HEK293 (cell line): ENCODE results near the gene DSN1.
A peak's percentile ranks its signal among the peaks of the same experiment; 100 is the strongest.

Experiments used
- CTCF ChIA-PET: fragments of 350-600 bp; formaldehyde crosslinking; extraction: SDS; loops from one replicate; lab custom pipeline; 2021; ENCODE audit warnings: antibody characterized with exemption; lab: Yijun Ruan, JAX
- POLR2A ChIA-PET: fragments of 300-600 bp; formaldehyde crosslinking; extraction: SDS; loops from one replicate; lab custom pipeline; 2020; ENCODE audit warnings: antibody characterized with exemption, inconsistent platforms; lab: Yijun Ruan, JAX
- H3K27ac ChIP-seq: fragments of 200-500 bp; sonication (Bioruptor generic); 2 replicates; pipeline ENCODE4 v1.5.1; 2014; ENCODE audit warnings: low read depth, low read length, control low read depth, inconsistent platforms; ENCODE audit errors: extremely low read depth
- H3K36me3 ChIP-seq, 2 experiments: fragments of 200-500 bp in 1 of 2; sonication (Bioruptor generic) in 1 of 2; 1 replicate in 1 of 2; 2 replicates in 1 of 2; pipeline ENCODE4 v1.5.1; 2014 to 2017; ENCODE audit warnings: inconsistent platforms in 2 of 2, low read length in 2 of 2; ENCODE audit not compliant: control insufficient read depth in 2 of 2, insufficient read depth in 1 of 2
- H3K4me1 ChIP-seq: fragments of 200-500 bp; sonication (Bioruptor generic); 2 replicates; pipeline ENCODE4 v1.5.1; 2014; ENCODE audit warnings: mild to moderate bottlenecking, low read length, inconsistent platforms; ENCODE audit not compliant: control insufficient read depth, insufficient read depth
- H3K4me3 ChIP-seq: 2 replicates; pipeline ENCODE4 v1.5.1; 2011; ENCODE audit warnings: low read depth, mild to moderate bottlenecking, control low read depth, low read length, moderate library complexity
- H3K9me3 ChIP-seq: fragments of 200-500 bp; sonication (Bioruptor generic); 2 replicates; pipeline ENCODE4 v1.5.1; 2014; ENCODE audit warnings: low read depth, low read length, inconsistent platforms; ENCODE audit not compliant: control insufficient read depth, insufficient read depth
- GLI4 ChIP-seq: fragments of 450-650 bp; formaldehyde crosslinking; IDR thresholded peaks from 2 replicates; pipeline ENCODE4 v1.5.1; 2016; ENCODE audit warnings: missing biosample characterization, missing genetic modification characterization
- HOXD13 ChIP-seq: sonication (generic); formaldehyde crosslinking; IDR thresholded peaks from 2 replicates; pipeline ENCODE4 v1.8.0; 2022; ENCODE audit warnings: missing genetic modification reagents, borderline replicate concordance
- KLF1 ChIP-seq: fragments of 450-650 bp; formaldehyde crosslinking; IDR thresholded peaks from 2 replicates; pipeline ENCODE4 v1.5.1; 2016; ENCODE audit warnings: missing biosample characterization, missing genetic modification characterization
- OSR2 ChIP-seq: fragments of 450-650 bp; formaldehyde crosslinking; IDR thresholded peaks from 2 replicates; pipeline ENCODE4 v1.5.1; 2016; ENCODE audit warnings: missing biosample characterization, missing genetic modification characterization
- SETDB1 ChIP-seq: IDR thresholded peaks from one replicate; pipeline ENCODE4 v1.6.1; 2017; ENCODE audit warnings: mild to moderate bottlenecking, low read length, moderate library complexity, mixed read lengths; ENCODE audit not compliant: insufficient read length
- ZEB2 ChIP-seq: fragments of 450-650 bp; formaldehyde crosslinking; IDR thresholded peaks from 2 replicates; pipeline ENCODE4 v1.5.1; 2016; ENCODE audit warnings: missing biosample characterization, missing genetic modification characterization
- ZNF223 ChIP-seq: fragments of 450-650 bp; formaldehyde crosslinking; IDR thresholded peaks from 2 replicates; pipeline ENCODE4 v1.5.1; 2016; ENCODE audit warnings: missing biosample characterization, missing genetic modification characterization
- ZNF324 ChIP-seq: fragments of 450-650 bp; formaldehyde crosslinking; IDR thresholded peaks from 2 replicates; pipeline ENCODE4 v1.5.1; 2016; ENCODE audit warnings: missing biosample characterization, missing genetic modification characterization
- ZNF423 ChIP-seq: fragments of 450-650 bp; formaldehyde crosslinking; IDR thresholded peaks from 2 replicates; pipeline ENCODE4 v1.5.1; 2016; ENCODE audit warnings: missing biosample characterization, missing genetic modification characterization
- ZNF529 ChIP-seq: fragments of 450-650 bp; formaldehyde crosslinking; IDR thresholded peaks from 2 replicates; pipeline ENCODE4 v1.5.1; 2017; ENCODE audit warnings: missing genetic modification characterization, missing biosample characterization; ENCODE audit not compliant: insufficient replicate concordance
- ZNF561 ChIP-seq: fragments of 450-650 bp; IDR thresholded peaks from 2 replicates; pipeline ENCODE4 v1.5.1; 2018; ENCODE audit warnings: missing biosample characterization, missing genetic modification characterization, borderline replicate concordance
- ZNF571 ChIP-seq: fragments of 450-650 bp; formaldehyde crosslinking; IDR thresholded peaks from 2 replicates; pipeline ENCODE4 v1.5.0; 2017; ENCODE audit warnings: missing biosample characterization, missing genetic modification characterization
- ZNF626 ChIP-seq: fragments of 450-650 bp; sonication (Bioruptor Pico); formaldehyde crosslinking; IDR thresholded peaks from 2 replicates; pipeline ENCODE4 v1.5.1; 2018; ENCODE audit warnings: missing biosample characterization, missing genetic modification characterization, inconsistent platforms
- ZNF629 ChIP-seq: fragments of 450-650 bp; formaldehyde crosslinking; IDR thresholded peaks from 2 replicates; pipeline ENCODE4 v1.5.1; 2017; ENCODE audit warnings: missing biosample characterization, missing genetic modification characterization
- ZNF747 ChIP-seq: fragments of 450-650 bp; formaldehyde crosslinking; IDR thresholded peaks from 2 replicates; pipeline ENCODE4 v1.5.1; 2016; ENCODE audit warnings: missing biosample characterization, missing genetic modification characterization
- ZNF768 ChIP-seq: fragments of 450-650 bp; formaldehyde crosslinking; IDR thresholded peaks from 2 replicates; pipeline ENCODE4 v1.5.1; 2018; ENCODE audit warnings: missing biosample characterization, mild to moderate bottlenecking, missing genetic modification characterization
- TF ChIP-seq, protein P1 (sequence below): fragments of 450-650 bp; formaldehyde crosslinking; IDR thresholded peaks from 2 replicates; pipeline ENCODE4 v1.5.1; 2016; ENCODE audit warnings: missing biosample characterization, missing genetic modification characterization
- TF ChIP-seq, protein P2 (sequence below): IDR thresholded peaks from 2 replicates; pipeline ENCODE4 v1.6.1; 2011; ENCODE audit warnings: mild to moderate bottlenecking, low read depth, low read length, borderline replicate concordance
- TF ChIP-seq, protein P3 (sequence below): fragments of 450-650 bp; formaldehyde crosslinking; IDR thresholded peaks from 2 replicates; pipeline ENCODE4 v1.5.1; 2016; ENCODE audit warnings: missing biosample characterization, missing genetic modification characterization
- TF ChIP-seq, protein P4 (sequence below): fragments of 450-650 bp; formaldehyde crosslinking; IDR thresholded peaks from 2 replicates; pipeline ENCODE4 v1.5.1; 2016; ENCODE audit warnings: missing biosample characterization, missing genetic modification characterization, borderline replicate concordance
- TF ChIP-seq, protein P5 (sequence below): fragments of 450-650 bp; formaldehyde crosslinking; IDR thresholded peaks from 2 replicates; pipeline ENCODE4 v1.5.1; 2016; ENCODE audit warnings: missing biosample characterization, missing genetic modification characterization

The DSN1 gene

DNA sequence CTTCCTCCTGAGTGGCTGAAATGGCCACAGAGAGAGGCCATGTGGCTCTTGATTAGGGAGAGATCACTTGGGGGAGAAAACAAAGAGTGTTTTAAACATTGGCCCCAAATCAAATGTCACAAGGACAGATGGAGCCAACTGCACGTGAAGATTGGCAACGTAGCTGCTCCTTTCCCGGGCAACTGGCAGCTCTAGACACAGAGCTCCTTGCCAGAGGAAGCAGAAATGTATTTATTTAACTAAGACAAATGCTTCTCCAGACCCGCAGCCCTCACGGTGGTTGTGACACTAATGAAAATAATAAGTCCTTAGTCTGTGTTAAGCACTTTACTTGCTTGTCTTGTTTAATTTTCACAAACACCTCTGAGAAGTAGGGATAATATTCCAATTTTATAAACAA is 49.6 kb upstream of the DSN1 start:
- H3K27ac ChIP-seq = no peak overlapping the region
- no peak for TF ChIP-seq ZNF529 (tag by site-specific recombination)
- no peak for TF ChIP-seq ZNF626 (tag by site-specific recombination)
- no peak for TF ChIP-seq ZNF768
- TF ChIP-seq ZNF423 (tag by site-specific recombination) = no peak
- TF ChIP-seq, protein P1, sequence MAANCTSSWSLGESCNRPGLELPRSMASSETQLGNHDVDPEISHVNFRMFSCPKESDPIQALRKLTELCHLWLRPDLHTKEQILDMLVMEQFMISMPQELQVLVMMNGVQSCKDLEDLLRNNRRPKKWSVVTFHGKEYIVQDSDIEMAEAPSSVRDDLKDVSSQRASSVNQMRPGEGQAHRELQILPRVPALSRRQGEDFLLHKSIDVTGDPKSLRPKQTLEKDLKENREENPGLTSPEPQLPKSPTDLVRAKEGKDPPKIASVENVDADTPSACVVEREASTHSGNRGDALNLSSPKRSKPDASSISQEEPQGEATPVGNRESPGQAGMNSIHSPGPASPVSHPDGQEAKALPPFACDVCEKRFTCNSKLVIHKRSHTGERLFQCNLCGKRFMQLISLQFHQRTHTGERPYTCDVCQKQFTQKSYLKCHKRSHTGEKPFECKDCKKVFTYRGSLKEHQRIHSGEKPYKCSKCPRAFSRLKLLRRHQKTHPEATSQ (tag by site-specific recombination) = no peak
- no peak for TF ChIP-seq OSR2 (tag by site-specific recombination)
- TF ChIP-seq ZNF561 (tag by site-specific recombination) = no peak
- TF ChIP-seq KLF1 (tag by site-specific recombination) = no peak
- TF ChIP-seq, protein P2, sequence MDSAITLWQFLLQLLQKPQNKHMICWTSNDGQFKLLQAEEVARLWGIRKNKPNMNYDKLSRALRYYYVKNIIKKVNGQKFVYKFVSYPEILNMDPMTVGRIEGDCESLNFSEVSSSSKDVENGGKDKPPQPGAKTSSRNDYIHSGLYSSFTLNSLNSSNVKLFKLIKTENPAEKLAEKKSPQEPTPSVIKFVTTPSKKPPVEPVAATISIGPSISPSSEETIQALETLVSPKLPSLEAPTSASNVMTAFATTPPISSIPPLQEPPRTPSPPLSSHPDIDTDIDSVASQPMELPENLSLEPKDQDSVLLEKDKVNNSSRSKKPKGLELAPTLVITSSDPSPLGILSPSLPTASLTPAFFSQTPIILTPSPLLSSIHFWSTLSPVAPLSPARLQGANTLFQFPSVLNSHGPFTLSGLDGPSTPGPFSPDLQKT = no peak
- TF ChIP-seq ZNF223 (tag by site-specific recombination) = no peak
- no peak for TF ChIP-seq GLI4 (tag by site-specific recombination)
- no peak for TF ChIP-seq ZNF571 (tag by site-specific recombination)
- TF ChIP-seq ZNF747 (tag by site-specific recombination) = no peak
- TF ChIP-seq, all 188 proteins: peak for 0
- Histone ChIP-seq H3K36me3 (peaks cover 8 to 26% of the 10 kb centered on the region in 2 experiments; a peak in 2 of 3 replicates), H3K9me3 (no peaks in the 10 kb centered on the region), H3K4me1 (peaks cover 7% of the 10 kb centered on the region), H3K4me3 (no peak overlapping the region)
- ChIA-PET POLR2A (no interaction called here), CTCF (no interaction called here)

DNA sequence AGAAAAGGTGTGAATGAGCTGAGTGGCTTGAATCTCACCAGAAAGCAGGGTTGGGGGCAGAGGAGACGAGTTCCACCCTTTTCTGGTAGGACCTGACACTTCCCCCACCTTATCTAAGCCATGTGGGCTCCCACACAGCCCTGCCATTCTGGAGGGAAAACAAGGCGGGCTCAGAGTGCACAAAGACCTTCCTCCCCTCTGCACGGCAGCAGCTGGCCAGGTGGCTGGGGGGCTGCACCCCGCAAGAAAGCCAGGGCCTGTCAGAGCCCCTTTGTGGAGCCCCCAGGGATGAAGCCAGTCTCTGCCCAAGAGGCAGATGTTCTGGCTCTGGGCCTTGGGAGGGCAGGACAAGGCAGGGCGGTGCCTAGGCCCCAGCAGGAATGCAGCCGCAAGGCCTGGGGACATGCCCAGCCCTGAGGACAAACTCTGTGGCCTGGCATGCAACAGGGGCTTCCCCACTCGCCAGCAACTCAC is 48.4 kb upstream of the DSN1 start:
- Histone ChIP-seq H3K4me1 (peaks cover 7% of the 10 kb centered on the region), H3K36me3 (peaks cover 8 to 25% of the 10 kb centered on the region in 2 experiments; a peak in 2 of 3 replicates), H3K9me3 (no peaks in the 10 kb centered on the region), H3K4me3 (no peak overlapping the region), H3K27ac (no peak overlapping the region; the same call in 1 of the 2 replicates)
- TF ChIP-seq ZEB2 (tag by site-specific recombination) (no peak), SETDB1 (no peak), GLI4 (tag by site-specific recombination) (no peak), ZNF324 (tag by site-specific recombination) (no peak), ZNF629 (tag by site-specific recombination) (no peak), HOXD13 (CRISPR knock-in tag) (no peak)
- TF ChIP-seq, protein P3, sequence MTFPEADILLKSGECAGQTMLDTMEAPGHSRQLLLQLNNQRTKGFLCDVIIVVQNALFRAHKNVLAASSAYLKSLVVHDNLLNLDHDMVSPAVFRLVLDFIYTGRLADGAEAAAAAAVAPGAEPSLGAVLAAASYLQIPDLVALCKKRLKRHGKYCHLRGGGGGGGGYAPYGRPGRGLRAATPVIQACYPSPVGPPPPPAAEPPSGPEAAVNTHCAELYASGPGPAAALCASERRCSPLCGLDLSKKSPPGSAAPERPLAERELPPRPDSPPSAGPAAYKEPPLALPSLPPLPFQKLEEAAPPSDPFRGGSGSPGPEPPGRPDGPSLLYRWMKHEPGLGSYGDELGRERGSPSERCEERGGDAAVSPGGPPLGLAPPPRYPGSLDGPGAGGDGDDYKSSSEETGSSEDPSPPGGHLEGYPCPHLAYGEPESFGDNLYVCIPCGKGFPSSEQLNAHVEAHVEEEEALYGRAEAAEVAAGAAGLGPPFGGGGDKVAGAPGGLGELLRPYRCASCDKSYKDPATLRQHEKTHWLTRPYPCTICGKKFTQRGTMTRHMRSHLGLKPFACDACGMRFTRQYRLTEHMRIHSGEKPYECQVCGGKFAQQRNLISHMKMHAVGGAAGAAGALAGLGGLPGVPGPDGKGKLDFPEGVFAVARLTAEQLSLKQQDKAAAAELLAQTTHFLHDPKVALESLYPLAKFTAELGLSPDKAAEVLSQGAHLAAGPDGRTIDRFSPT (tag by site-specific recombination) = no peak
- TF ChIP-seq, protein P4, sequence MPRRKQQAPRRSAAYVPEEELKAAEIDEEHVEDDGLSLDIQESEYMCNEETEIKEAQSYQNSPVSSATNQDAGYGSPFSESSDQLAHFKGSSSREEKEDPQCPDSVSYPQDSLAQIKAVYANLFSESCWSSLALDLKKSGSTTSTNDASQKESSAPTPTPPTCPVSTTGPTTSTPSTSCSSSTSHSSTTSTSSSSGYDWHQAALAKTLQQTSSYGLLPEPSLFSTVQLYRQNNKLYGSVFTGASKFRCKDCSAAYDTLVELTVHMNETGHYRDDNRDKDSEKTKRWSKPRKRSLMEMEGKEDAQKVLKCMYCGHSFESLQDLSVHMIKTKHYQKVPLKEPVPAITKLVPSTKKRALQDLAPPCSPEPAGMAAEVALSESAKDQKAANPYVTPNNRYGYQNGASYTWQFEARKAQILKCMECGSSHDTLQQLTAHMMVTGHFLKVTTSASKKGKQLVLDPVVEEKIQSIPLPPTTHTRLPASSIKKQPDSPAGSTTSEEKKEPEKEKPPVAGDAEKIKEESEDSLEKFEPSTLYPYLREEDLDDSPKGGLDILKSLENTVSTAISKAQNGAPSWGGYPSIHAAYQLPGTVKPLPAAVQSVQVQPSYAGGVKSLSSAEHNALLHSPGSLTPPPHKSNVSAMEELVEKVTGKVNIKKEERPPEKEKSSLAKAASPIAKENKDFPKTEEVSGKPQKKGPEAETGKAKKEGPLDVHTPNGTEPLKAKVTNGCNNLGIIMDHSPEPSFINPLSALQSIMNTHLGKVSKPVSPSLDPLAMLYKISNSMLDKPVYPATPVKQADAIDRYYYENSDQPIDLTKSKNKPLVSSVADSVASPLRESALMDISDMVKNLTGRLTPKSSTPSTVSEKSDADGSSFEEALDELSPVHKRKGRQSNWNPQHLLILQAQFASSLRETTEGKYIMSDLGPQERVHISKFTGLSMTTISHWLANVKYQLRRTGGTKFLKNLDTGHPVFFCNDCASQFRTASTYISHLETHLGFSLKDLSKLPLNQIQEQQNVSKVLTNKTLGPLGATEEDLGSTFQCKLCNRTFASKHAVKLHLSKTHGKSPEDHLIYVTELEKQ (tag by site-specific recombination) = no peak
- TF ChIP-seq, protein P5, sequence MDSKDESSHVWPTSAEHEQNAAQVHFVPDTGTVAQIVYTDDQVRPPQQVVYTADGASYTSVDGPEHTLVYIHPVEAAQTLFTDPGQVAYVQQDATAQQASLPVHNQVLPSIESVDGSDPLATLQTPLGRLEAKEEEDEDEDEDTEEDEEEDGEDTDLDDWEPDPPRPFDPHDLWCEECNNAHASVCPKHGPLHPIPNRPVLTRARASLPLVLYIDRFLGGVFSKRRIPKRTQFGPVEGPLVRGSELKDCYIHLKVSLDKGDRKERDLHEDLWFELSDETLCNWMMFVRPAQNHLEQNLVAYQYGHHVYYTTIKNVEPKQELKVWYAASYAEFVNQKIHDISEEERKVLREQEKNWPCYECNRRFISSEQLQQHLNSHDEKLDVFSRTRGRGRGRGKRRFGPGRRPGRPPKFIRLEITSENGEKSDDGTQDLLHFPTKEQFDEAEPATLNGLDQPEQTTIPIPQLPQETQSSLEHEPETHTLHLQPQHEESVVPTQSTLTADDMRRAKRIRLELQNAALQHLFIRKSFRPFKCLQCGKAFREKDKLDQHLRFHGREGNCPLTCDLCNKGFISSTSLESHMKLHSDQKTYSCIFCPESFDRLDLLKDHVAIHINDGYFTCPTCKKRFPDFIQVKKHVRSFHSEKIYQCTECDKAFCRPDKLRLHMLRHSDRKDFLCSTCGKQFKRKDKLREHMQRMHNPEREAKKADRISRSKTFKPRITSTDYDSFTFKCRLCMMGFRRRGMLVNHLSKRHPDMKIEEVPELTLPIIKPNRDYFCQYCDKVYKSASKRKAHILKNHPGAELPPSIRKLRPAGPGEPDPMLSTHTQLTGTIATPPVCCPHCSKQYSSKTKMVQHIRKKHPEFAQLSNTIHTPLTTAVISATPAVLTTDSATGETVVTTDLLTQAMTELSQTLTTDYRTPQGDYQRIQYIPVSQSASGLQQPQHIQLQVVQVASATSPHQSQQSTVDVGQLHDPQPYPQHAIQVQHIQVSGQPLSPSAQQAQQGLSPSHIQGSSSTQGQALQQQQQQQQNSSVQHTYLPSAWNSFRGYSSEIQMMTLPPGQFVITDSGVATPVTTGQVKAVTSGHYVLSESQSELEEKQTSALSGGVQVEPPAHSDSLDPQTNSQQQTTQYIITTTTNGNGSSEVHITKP (tag by site-specific recombination) = peak; percentile 50; the same call in 1 of the 2 replicates
- POLR2A ChIA-PET = interaction anchor here (0.8 kb wide), 1 partner anchor 247 kb away, joined by 7 read pairs; no protein-coding TSS in a partner anchor
- CTCF ChIA-PET = no interaction called here
